ENCODE data around the gene ABCD1. TPM values are rescaled to one million over a fixed set of nuclear protein-coding genes. Genes with fewer than 3 reads are reported as not detected.

ABCD1 gene
- total and polyA plus RNA-seq, 9 of the 15 experiments (the other 6 are each of a cell fraction or from before 2014, with no cell fraction given), result 0.07 to 6.9 (median 2.2) TPM

DNA sequence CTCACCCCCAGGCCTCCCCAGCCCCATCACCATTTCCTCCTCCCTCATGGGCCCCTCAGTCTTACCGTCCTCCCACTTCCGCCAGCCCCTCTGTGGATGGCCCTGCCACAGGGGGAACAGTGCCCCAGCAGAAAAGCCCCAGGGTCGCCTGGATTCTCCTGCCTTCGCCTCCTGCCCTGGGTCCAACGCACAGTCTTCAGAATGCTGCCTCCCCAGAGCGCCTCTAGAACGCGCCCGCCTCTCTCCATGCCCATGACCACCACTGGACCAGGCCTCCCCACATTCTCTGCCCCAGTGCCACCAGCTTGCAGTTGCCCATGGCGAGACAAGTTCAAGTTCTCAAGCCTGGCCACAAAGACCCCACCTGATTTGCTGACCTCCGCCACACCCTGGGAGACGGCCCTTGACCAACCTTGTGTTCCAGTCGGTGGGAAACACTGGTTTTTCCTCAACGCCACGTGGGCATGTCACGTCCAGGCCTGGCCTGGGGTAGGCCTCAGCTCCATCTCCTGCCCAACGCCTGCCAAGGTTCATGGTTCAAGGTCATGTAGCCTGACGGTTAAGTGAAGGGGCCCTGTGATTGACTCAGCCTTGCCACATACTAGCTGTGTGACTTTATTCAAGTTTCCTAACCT lies 38.8 kb downstream of the ABCD1 start:
- FAIRE-seq (no peak), ATAC-seq (no peak), DNase-seq (ENCODE audit: extremely low read depth in 1 of 4, low spot score in 3 of 4) (peak in 1 of 4 experiments; percentile 1)
- BruUV-seq (replicated peaks), result no TSS peak
- 92% methylated on average over 13 of the region's 18 CpGs for WGBS (ENCODE audit: insufficient coverage, low coverage, missing lambda C conversion rate)
- Histone ChIP-seq H3K4me1 (replicated peaks in 1 of 2; ENCODE audit: control insufficient read depth in 2 of 2, insufficient read depth in 2 of 2, low read length in 2 of 2) (peaks cover 15 to 59% of the 10 kb centered on the region in 2 experiments), H4K20me1 (replicated peaks; ENCODE audit: control insufficient read depth, insufficient read depth, low read length) (no peaks in the 10 kb centered on the region), H3K27me3 (ENCODE audit: control insufficient read depth in 2 of 2, insufficient read depth in 2 of 2, low read length in 2 of 2) (no peaks in the 10 kb centered on the region), H3K36me3 (ENCODE audit: control insufficient read depth, insufficient read depth, low read length) (no peaks in the 10 kb centered on the region), H3K9ac (ENCODE audit: insufficient read depth in 1 of 2, low read depth in 2 of 2, low read length in 2 of 2) (peak overlapping the region in 1 of 2 experiments; percentile 45; a peak in 2 of 4 replicates), H2AFZ (ENCODE audit: low read depth, low read length) (no peak overlapping the region), H3K9me1 (ENCODE audit: control insufficient read depth, insufficient read depth, low read length) (no peaks in the 10 kb centered on the region), H3K4me2 (ENCODE audit: insufficient read depth, low read length) (no peak overlapping the region), H3K9me3 (replicated peaks; ENCODE audit: control insufficient read depth, insufficient read depth, low read depth, low read length) (no peaks in the 10 kb centered on the region), H3K27ac (ENCODE audit: extremely low read depth, low read depth, low read length) (no peak overlapping the region), H3K4me3 (no peak overlapping the region), H3K79me2 (ENCODE audit: control insufficient read depth, insufficient read depth, low read length) (peaks cover 14% of the 10 kb centered on the region)
- POLR2A ChIA-PET, result interaction anchor here (0.6 to 1.3 kb wide), 4 partner anchors 8 to 819 kb away, joined by 3 to 4 read pairs (median 4); no protein-coding TSS in a partner anchor
- CTCF ChIA-PET (ENCODE audit: low intra/inter-chr PET ratio), result interaction anchor here (1.2 to 1.5 kb wide), 2 partner anchors 184 to 190 kb away, joined by 4 to 6 read pairs; no protein-coding TSS in a partner anchor
- in situ Hi-C loops (cut with MboI), result no loop called here
- intact Hi-C loops (cut with micrococcal nuclease), result no loop called here
- TF ChIP-seq ELF2 (CRISPR knock-in tag; IDR thresholded peaks at IDR 0.05) (no peak), TAL1 (IDR thresholded peaks at IDR 0.05) (no peak), BRD4 (IDR thresholded peaks at IDR 0.05) (no peak)
